Stimulated activated CD4-positive, alpha-beta T cell treated with anti-CD3 and anti-CD28 coated beads, Interleukin-4, amount 100 ng/mL, for 24 hours (primary cell): ENCODE measurements around the gene SLC9C1.
A peak's percentile ranks its signal among the peaks of the same experiment; 100 is the strongest.

ENCODE experiments used
- DNase-seq: peaks from one replicate; pipeline ENCODE4 v3.0.0-alpha.2; 2020

SLC9C1 gene

DNA sequence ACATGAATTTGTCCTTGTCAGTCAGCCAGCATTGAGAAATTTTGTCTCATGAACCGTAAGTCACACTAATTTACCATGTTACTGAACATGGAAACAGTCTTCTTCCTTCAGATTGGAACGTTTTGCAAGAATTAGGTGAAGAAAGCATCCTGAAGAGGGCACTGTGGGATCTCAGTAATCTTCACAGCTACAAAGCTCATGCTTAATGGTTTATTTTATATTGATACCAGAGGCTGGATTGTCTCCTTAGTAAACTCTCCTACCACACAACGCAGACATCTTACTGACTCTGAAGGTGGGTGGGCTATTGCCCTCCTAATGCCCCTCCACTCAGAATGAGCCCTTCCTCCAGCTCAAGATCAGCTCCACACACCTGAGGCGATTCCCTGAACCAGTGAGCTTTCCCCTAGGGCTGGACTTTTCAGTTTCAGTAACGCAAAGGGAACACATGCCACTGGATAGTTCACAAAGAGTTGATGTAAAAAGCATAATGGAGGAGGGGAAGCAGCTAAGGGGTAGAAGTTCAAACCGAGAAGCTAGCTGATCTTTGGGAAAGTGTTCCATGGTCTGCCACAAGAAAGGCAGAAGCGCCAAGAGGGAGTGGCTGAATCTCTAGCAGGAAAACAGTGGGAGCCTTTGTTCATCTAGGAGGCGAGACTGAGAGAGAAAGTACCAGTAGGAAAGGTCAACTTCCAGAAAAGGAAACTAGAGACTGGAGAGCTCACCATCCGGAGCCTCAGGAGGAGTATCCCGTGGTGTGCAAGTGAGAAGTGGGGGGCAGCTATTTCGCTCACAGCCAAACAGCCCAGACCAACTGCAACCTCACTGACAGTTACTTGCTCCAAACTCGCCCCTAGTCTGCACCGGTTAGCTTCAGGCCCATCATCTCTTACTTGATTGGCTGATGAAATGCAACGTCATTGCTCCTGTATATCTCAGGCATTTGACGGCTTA is at the start of gene SLC9C1:
Gene SLC9C1 (minus strand): TSS at position 849 of the 954 bp plus-strand sequence. CDS start 7,425 bp downstream, outside the sequence.
- peak; percentile 43 for DNase-seq

GRCh38 chr3:112341386-112341785 is 47.4 kb upstream of the SLC9C1 start:
- DNase-seq = no peak

- no peak for DNase-seq
Measured at GRCh38 chr3:112339609-112340008, 45.6 kb upstream of the SLC9C1 start.

- no peak for DNase-seq
Measured at GRCh38 chr3:112339134-112339533, 45.1 kb upstream of the SLC9C1 start.

DNA sequence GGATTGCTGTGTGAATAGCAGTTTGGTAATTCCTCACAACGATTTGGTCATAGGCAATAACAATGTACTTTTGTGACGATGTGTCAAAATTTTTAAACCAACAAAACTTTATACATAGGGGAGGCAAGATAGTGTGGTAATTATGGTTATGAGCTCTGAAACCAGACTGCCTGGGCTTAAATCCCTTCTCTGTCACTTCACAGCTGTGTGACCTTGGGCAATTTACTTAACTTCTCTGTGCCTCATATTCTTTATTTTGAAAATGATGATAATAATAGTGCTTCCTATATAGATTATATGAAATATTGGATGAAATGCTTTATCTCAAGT is 44.7 kb upstream of the SLC9C1 start:
- DNase-seq = no peak

- no peak for DNase-seq
Measured at GRCh38 chr3:112338021-112338726, 44.2 kb upstream of the SLC9C1 start.

GRCh38 chr3:112335434-112335781 is 41.4 kb upstream of the SLC9C1 start:
- no peak for DNase-seq

GRCh38 chr3:112334691-112335433 is 40.8 kb upstream of the SLC9C1 start:
- no peak for DNase-seq

DNA sequence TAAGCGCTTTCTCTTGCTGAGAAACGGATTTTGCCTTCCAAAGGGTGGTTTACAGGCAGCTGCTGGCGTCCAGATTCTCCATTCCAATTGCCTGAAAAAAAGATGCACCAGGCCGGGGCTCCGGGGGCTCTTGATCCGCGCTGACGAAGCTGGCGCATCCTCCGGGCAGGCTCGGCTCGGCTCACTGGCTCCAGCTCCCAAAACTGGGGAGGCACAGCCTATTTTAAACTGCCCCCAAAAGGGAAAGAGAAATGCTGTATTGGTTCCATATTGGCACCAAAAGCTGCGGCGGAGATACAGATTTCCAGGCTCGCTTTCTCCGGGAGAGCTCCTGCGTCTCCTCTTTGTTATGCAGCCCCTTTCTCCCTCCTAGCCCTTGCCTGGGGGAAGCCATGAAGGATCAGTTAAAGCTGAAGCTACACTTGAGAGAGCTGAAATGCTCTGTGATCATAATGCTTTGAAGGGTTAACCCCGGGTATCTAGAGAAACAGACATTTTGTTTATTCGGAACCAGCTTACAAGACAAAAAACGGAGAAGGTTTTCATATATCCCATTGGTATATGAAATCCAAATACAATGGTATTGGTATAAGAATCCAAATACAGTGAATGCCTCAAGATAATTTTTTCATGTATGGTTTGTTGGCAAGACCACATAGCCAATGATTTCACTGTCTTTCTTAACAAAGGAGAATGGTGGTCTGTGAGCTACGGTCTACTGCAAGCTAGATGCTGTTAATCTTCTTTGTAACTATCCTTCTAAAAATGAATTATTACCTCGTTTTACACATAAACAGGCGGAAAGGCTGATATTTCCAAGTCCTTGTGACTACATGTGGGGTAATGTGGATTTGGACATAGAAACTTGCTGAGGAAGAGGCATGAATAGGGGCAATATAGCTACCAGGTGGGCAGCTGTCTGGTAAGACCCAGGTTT is 39.6 kb upstream of the SLC9C1 start:
- DNase-seq = peak; percentile 14

GRCh38 chr3:112333002-112333380 is 39.0 kb upstream of the SLC9C1 start, which contains the start of gene CD200:
Gene CD200, plus strand, starts transcription at chr3:112333156. Its CDS starts 57 bp downstream, at chr3:112333213.
- DNase-seq = peak; percentile 57

GRCh38 chr3:112331851-112332250 is 37.8 kb upstream of the SLC9C1 start:
- DNase-seq = no peak

DNA sequence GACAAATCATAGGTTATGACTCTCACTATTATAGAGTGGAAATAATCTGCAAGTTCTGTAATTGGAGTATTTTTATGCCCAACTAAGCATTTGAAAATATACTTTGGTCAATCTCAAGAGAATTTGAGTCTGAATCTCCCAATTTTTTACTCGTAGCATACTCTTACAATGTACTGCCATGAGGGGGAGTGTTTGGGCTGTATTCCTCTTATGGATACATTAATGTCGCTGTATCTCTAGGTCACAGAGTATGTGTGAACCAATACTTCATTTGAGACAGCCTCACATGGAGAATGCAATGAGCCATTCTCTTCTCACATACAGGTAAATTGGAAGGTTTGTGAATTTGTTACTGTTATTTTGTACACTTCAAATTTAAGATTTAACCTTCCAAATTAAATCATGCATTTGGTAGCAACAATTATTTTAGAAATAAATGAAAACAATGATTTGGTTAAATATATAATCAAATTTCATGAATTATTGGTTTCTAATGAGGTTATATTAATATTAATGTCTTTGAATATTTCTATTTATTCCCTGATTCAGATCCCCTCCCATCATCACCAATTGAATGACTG is 33.4 kb upstream of the SLC9C1 start:
- DNase-seq = peak; percentile 57

DNA sequence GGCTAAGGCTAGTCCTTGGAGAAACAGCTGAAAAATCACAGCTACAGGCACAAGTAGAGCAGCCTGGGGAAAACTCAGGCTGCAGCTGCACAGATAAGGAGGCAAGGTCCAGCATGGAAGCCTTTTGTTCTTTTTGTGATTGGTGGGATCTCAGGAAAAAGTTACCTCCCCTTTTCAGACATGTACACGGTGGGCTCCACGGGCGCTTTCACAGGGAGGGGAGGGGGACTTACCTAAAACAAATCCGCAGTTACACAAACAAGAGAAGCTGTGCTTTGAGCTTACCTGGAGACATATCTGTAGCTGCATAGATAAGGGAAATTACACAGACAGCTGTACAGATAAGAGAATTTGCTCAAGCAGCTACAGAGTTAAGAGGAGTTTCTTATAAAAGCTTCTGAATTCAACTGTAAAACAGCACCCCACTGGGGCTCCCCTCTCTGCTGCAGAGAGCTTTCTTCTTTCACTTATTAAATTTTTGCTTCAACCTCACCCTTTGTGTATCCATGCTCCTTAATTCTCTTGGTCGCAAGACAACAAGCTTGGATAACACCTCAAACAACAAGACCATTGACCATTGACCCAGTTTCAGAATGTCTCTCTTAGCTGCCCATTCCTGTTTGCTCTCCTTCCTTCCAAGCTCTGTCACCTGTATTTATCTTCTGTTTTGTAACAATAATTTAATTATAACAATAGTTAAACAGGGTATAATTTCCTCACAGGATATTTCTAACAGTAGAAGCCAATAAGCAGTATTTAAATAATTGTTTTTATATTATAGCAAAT is 28.0 kb upstream of the SLC9C1 start:
- DNase-seq = no peak

- no peak for DNase-seq
Measured at GRCh38 chr3:112320691-112321090, 26.7 kb upstream of the SLC9C1 start.

DNA sequence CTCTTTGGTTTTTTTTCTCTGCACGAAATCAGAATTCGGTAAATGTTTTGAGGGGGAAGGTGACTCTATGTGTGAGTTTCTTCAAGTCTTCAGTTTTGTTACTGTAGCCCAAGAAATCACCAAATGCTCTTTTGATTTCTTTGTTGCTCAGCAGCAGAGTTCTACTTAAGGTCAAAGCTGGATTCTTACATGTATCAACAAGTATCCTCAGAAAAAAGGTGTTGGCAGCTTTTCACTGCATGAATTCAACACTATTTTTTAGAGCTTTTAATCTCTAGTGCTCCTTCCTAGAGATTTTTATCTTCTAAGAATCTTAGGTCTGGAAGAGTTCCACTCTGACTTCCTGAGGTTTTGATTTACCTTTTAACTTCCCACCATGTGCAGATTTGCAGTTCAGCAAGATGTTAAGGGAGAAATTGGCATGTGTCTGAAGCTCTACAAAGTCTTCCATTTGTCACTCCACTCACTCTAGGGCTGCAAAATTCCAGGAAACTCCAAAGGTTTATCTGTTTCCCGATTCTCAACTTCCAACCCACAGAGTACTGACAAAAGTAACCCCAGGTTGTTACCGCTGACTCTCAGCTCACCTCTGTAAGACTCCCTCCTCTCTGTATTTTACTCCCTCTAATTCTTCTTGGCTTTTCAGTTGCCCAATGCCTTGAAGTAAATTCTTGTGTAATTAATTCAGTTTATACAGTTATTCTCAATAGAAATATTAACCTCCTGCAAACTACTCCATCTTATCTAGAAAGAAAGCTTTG is 25.7 kb upstream of the SLC9C1 start:
- DNase-seq = no peak

DNA sequence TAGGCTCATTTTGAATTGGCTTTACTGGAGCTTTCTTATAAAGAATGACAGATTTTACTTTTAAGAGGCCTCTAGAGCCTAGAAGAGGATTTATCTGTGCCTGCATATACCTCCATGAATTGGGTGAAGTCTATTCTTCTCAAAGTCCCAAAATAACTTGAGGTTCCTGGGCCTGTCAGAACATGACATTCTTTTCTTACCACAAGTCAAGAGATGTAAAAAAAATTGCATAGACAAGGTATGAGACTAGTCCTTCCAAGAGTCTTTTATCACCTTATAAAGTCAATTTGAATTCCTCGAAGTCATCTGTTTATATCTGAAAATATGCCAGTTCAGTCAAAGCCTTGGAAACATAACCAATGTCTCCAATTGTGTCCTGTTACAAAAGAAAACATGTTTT is 21.8 kb upstream of the SLC9C1 start:
- no peak for DNase-seq

DNA sequence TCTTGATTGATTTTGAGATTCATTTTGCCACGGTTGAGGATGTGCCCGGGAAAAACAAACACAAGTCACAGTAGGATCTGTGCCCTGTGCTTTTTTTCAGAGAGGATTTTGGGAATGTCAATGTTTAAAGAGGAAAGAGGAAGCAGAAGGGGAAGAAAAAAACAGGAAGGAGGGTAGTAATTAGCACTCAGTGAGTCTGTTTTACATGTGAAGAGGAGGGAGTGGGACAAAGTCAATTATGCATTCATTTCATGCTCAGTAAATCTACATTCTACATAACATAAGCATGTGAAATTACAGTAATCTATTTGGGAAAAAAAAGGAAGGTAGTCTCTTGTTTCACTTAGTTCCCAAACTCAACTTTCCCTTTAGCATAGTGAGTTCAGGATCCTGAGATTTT is 20.6 kb upstream of the SLC9C1 start:
- no peak for DNase-seq

GRCh38 chr3:112308151-112308911 is 14.3 kb upstream of the SLC9C1 start:
- no peak for DNase-seq

DNA sequence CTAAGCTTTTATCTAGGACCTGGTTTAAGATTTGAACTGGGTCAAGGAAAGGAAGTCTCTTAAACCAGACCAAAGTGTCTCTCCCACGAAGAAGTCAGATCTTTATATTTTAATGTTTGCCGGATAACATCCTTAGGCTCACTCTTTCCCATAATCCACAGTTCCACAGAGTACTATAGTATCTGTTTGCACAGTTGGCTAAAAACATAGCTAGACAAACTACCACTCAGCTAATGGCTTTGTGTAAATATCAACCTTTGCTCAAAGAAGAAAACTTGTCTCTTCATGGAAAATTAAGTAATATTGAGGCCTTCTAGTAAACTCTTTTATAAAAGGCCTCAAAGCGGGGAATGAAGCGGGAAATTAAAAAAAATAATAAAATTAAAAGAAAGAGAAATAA is 13.5 kb upstream of the SLC9C1 start:
- DNase-seq = no peak

- no peak for DNase-seq
Measured at GRCh38 chr3:112306825-112307224, 12.8 kb upstream of the SLC9C1 start.
